H1 (cell line): ENCODE results near the gene ALK. TPM values are rescaled to one million over a fixed set of nuclear protein-coding genes. Genes with fewer than 3 reads are reported as not detected.

Source experiments
- CTCF ChIA-PET: fragments of 300-600 bp; sonication (Branson Sonifier 250); formaldehyde crosslinking; loops from one replicate; lab custom pipeline; 2021; ENCODE audit not compliant: partially characterized antibody; lab: Charles Lee
- POLR2A ChIA-PET: fragments of 300-600 bp; sonication (Branson Sonifier 250); formaldehyde crosslinking; loops from one replicate; lab custom pipeline; 2021; ENCODE audit warnings: inconsistent platforms; ENCODE audit not compliant: partially characterized antibody; lab: Charles Lee
- DNase-seq, 2 experiments: peaks; one replicate each; pipeline versions ENCODE4 v3.0.0 to v3.0.0-alpha.2; 2010 to 2022; ENCODE audit warnings: low spot score in 2 of 2, low read depth in 1 of 2, mixed read lengths in 1 of 2
- FAIRE-seq: peaks from 2 replicates; lab custom pipeline; 2011; peaks lifted over from hg19 to GRCh38; lab: Jason Lieb, UNC
- H2AFZ ChIP-seq: 2 replicates; pipeline ENCODE4 v1.8.1; 2012; ENCODE audit warnings: low read length, inconsistent platforms
- H2AK5ac ChIP-seq: 2 replicates; pipeline ENCODE4 v1.6.1; 2013; ENCODE audit warnings: low read depth, low read length
- H2BK120ac ChIP-seq: replicated peaks from 2 replicates; pipeline ENCODE3; 2013; ENCODE audit warnings: low read depth, low read length, inconsistent platforms
- H2BK12ac ChIP-seq: 2 replicates; pipeline ENCODE4 v1.6.1; 2013; ENCODE audit warnings: low read depth, low read length
- H2BK15ac ChIP-seq: 2 replicates; pipeline ENCODE4 v1.6.1; 2013; ENCODE audit warnings: low read length
- H2BK20ac ChIP-seq: 2 replicates; pipeline ENCODE4 v1.6.1; 2013; ENCODE audit warnings: low read length
- H2BK5ac ChIP-seq: 2 replicates; pipeline ENCODE4 v1.6.1; 2013; ENCODE audit warnings: low read depth, low read length
- H3K14ac ChIP-seq: 2 replicates; pipeline ENCODE4 v1.6.1; 2013; ENCODE audit warnings: inconsistent platforms; ENCODE audit not compliant: insufficient read length
- H3K18ac ChIP-seq: 2 replicates; pipeline ENCODE4 v1.6.1; 2013; ENCODE audit warnings: low read length; ENCODE audit errors: extremely low read depth
- H3K23ac ChIP-seq: 2 replicates; pipeline ENCODE4 v1.6.1; 2013; ENCODE audit warnings: inconsistent platforms; ENCODE audit not compliant: insufficient read length
- H3K23me2 ChIP-seq: 2 replicates; pipeline ENCODE4 v1.6.1; 2013; ENCODE audit warnings: low read depth, low read length
- H3K27ac ChIP-seq: 2 replicates; pipeline ENCODE4 v1.6.1; 2011; ENCODE audit warnings: low read depth, low read length, inconsistent platforms
- H3K27me3 ChIP-seq, 4 experiments: replicated peaks in 1 of 4; 1 replicate in 1 of 4; 2 replicates in 3 of 4; pipeline versions ENCODE4 v1.6.1 to v1.8.1; 2011 to 2013; ENCODE audit warnings: low read length in 3 of 4, mild to moderate bottlenecking in 3 of 4, inconsistent platforms in 2 of 4, mixed read lengths in 2 of 4, moderate library complexity in 1 of 4; ENCODE audit not compliant: control insufficient read depth in 3 of 4, insufficient read depth in 3 of 4; ENCODE audit errors: extremely low read depth in 1 of 4
- H3K36me3 ChIP-seq, 4 experiments: 2 replicates each; pipeline versions ENCODE4 v1.6.1 to v1.8.1; 2011 to 2013; ENCODE audit warnings: mild to moderate bottlenecking in 4 of 4, low read length in 3 of 4, moderate library complexity in 2 of 4, control low read depth in 1 of 4, inconsistent platforms in 1 of 4; ENCODE audit not compliant: insufficient read depth in 4 of 4, control insufficient read depth in 2 of 4
- H3K4ac ChIP-seq: replicated peaks from 2 replicates; pipeline ENCODE3; 2013; ENCODE audit warnings: low read length, low read depth, mixed read lengths, inconsistent platforms; ENCODE audit not compliant: insufficient read length
- H3K4me1 ChIP-seq, 4 experiments: replicated peaks in 1 of 4; 1 replicate in 1 of 4; 2 replicates in 3 of 4; pipeline versions ENCODE4 v1.6.1 to v1.8.1; 2011 to 2013; ENCODE audit warnings: low read length in 3 of 4, inconsistent platforms in 2 of 4, mixed read lengths in 1 of 4; ENCODE audit not compliant: insufficient read depth in 4 of 4, control insufficient read depth in 3 of 4
- H3K4me2 ChIP-seq, 2 experiments: 2 replicates each; pipeline versions ENCODE4 v1.6.1 to v1.8.1; 2011 to 2013; ENCODE audit warnings: low read depth in 2 of 2, low read length in 2 of 2, control low read depth in 1 of 2, inconsistent platforms in 1 of 2, mild to moderate bottlenecking in 1 of 2; ENCODE audit not compliant: insufficient read depth in 1 of 2
- H3K4me3 ChIP-seq, 4 experiments: fragments of 200-600, 300-600 bp in 1 of 4; sonication (generic), shearing (Covaris generic), sonication (Bioruptor Twin) in 1 of 4; 2 replicates each; pipeline versions ENCODE4 v1.5.1 to v1.8.1; 2011 to 2016; ENCODE audit warnings: low read length in 4 of 4, low read depth in 3 of 4, control low read depth in 2 of 4, inconsistent platforms in 2 of 4, mild to moderate bottlenecking in 2 of 4, mixed read lengths in 1 of 4, moderate library complexity in 1 of 4; ENCODE audit not compliant: insufficient read depth in 2 of 4; ENCODE audit errors: extremely low read depth in 1 of 4
- H3K56ac ChIP-seq: replicated peaks from 2 replicates; pipeline ENCODE3; 2013; ENCODE audit warnings: low read depth, mild to moderate bottlenecking, mixed read lengths, low read length, inconsistent platforms; ENCODE audit not compliant: insufficient read length
- H3K79me1 ChIP-seq: 2 replicates; pipeline ENCODE4 v1.6.1; 2013; ENCODE audit warnings: low read depth, low read length, control low read depth
- H3K79me2 ChIP-seq, 2 experiments: 2 replicates each; pipeline versions ENCODE4 v1.6.1 to v1.8.1; 2012 to 2013; ENCODE audit warnings: low read length in 2 of 2, mild to moderate bottlenecking in 2 of 2, inconsistent platforms in 1 of 2; ENCODE audit not compliant: insufficient read depth in 2 of 2, control insufficient read depth in 1 of 2
- H3K9ac ChIP-seq, 4 experiments: replicated peaks in 1 of 4; 1 replicate in 1 of 4; 2 replicates in 3 of 4; pipeline versions ENCODE4 v1.6.1 to v1.8.1; 2011 to 2013; ENCODE audit warnings: low read depth in 3 of 4, low read length in 3 of 4, control low read depth in 2 of 4, mild to moderate bottlenecking in 2 of 4, moderate library complexity in 2 of 4, inconsistent platforms in 1 of 4; ENCODE audit errors: extremely low read depth in 1 of 4
- H3K9me3 ChIP-seq, 2 experiments: 2 replicates each; pipeline versions ENCODE4 v1.6.1 to v1.8.1; 2012 to 2013; ENCODE audit warnings: mild to moderate bottlenecking in 2 of 2, moderate library complexity in 2 of 2, control low read depth in 1 of 2, inconsistent platforms in 1 of 2, low read depth in 1 of 2, low read length in 1 of 2, mixed read lengths in 1 of 2; ENCODE audit not compliant: insufficient read depth in 2 of 2
- H4K20me1 ChIP-seq, 2 experiments: replicated peaks in 1 of 2; 2 replicates each; pipeline versions ENCODE3 to v1.8.1; 2011 to 2013; ENCODE audit warnings: inconsistent platforms in 2 of 2, low read length in 2 of 2, mild to moderate bottlenecking in 1 of 2; ENCODE audit not compliant: insufficient read depth in 2 of 2, control insufficient read depth in 1 of 2
- H4K5ac ChIP-seq: 2 replicates; pipeline ENCODE4 v1.6.1; 2013; ENCODE audit warnings: low read length, low read depth, mixed read lengths, inconsistent platforms; ENCODE audit not compliant: insufficient read length
- H4K8ac ChIP-seq: 2 replicates; pipeline ENCODE4 v1.8.0; 2013; ENCODE audit warnings: mild to moderate bottlenecking, moderate library complexity, low read length, inconsistent platforms; ENCODE audit not compliant: insufficient read depth; ENCODE audit errors: extremely low read depth
- H4K91ac ChIP-seq: replicated peaks from 2 replicates; pipeline ENCODE3; 2013; ENCODE audit warnings: low read length, mixed read lengths, inconsistent platforms; ENCODE audit not compliant: insufficient read length
- CBX5 ChIP-seq: fragments of 300-800, 300-1000 bp; sonication (generic); IDR thresholded peaks from 2 replicates; pipeline ENCODE4 v1.7.1; 2016; ENCODE audit warnings: antibody characterized with exemption, low read length, low read depth
- HDAC2 ChIP-seq, 2 experiments: fragments of 300-600 bp in 1 of 2; sonication (generic) in 1 of 2; IDR thresholded peaks; 2 replicates each; pipeline ENCODE4 v1.6.1; 2011 to 2012; ENCODE audit warnings: low read depth in 2 of 2, low read length in 2 of 2, mild to moderate bottlenecking in 2 of 2, moderate library complexity in 2 of 2, borderline replicate concordance in 1 of 2, inconsistent platforms in 1 of 2
- RFX5 ChIP-seq: IDR thresholded peaks from 2 replicates; pipeline ENCODE4 v1.6.1; 2011; ENCODE audit warnings: low read depth, low read length, improper control_type of control experiment, borderline replicate concordance
- WGBS, 2 experiments: shearing (Covaris generic) in 1 of 2; methylation state at CpG; one replicate each; pipeline versions ENCODE4 v1.1.6 to v1.1.7; 2013 to 2015; ENCODE audit warnings: low lambda C conversion rate in 2 of 2, mixed read lengths in 2 of 2, inconsistent platforms in 1 of 2, low coverage in 1 of 2, missing lambda C conversion rate in 1 of 2; ENCODE audit not compliant: insufficient replicate concordance in 2 of 2, insufficient coverage in 1 of 2, insufficient read length in 1 of 2; ENCODE audit errors: extremely low coverage in 1 of 2, missing lambda C conversion rate in 1 of 2; 5-methylcytosine and 5-hydroxymethylcytosine counted together
- polyA plus RNA-seq, 7 experiments: library from polyadenylated mRNA; depleted of rRNA in 3 of 7; stranded (reverse) in 5 of 7; unstranded in 2 of 7; fragments of >200 nt in 5 of 7; fragments of 200-250 nt in 2 of 7; gene quantifications; 1 replicate in 5 of 7; 2 replicates in 1 of 7; 4 replicates in 1 of 7; pipeline versions ENCODE4 v1.2.1 to v1.2.3, GENCODE V29; 2011 to 2013; ENCODE audit warnings: missing spikeins in 2 of 7, mixed read lengths in 2 of 7
- total RNA-seq: library from RNA; stranded (reverse); fragmentation: NEBNext Ultra II Directional; extraction: Animal tissue kit (Norgen Biotek cat#: 25700); gene quantifications from 2 replicates; pipeline ENCODE4 v1.2.1, GENCODE V29; 2021

The ALK gene
- total and polyA plus RNA-seq, 2 of the 8 experiments (the other 6 are each of a cell fraction or from before 2014, with no cell fraction given) = 0.02 to 0.09 TPM

- H3K4ac ChIP-seq = no peak overlapping the region
- H2BK120ac ChIP-seq = no peak overlapping the region
- H2AFZ ChIP-seq = no peak overlapping the region
- peaks cover 0 to 2% of the 10 kb centered on the region in 2 experiments for H4K20me1 ChIP-seq
- H3K27ac ChIP-seq = no peak overlapping the region
- no peak overlapping the region for H2AK5ac ChIP-seq
- no peak overlapping the region for H2BK20ac ChIP-seq
- no peak overlapping the region for H3K14ac ChIP-seq
- H3K36me3 ChIP-seq = no peaks in the 10 kb centered on the region
- no peaks in the 10 kb centered on the region for H3K79me2 ChIP-seq
- H3K9me3 ChIP-seq = no peaks in the 10 kb centered on the region
- no peak overlapping the region for H2BK15ac ChIP-seq
- no peak overlapping the region for H3K18ac ChIP-seq
- no peak overlapping the region for H3K4me2 ChIP-seq
- POLR2A ChIA-PET = no interaction called here
- DNase-seq (no peak), FAIRE-seq (no peak)
- CTCF ChIA-PET = interaction anchor here (0.7 to 1.1 kb wide), 2 partner anchors 14 to 22 kb away, joined by 3 to 5 read pairs; no protein-coding TSS in a partner anchor
- H3K4me1 ChIP-seq = no peaks in the 10 kb centered on the region
- H4K91ac ChIP-seq = no peak overlapping the region
- no peak overlapping the region for H3K56ac ChIP-seq
- H3K4me3 ChIP-seq = no peak overlapping the region
- H3K23ac ChIP-seq = no peak overlapping the region
- no peaks in the 10 kb centered on the region for H3K27me3 ChIP-seq
- H2BK12ac ChIP-seq = no peak overlapping the region
- H3K9ac ChIP-seq = no peak overlapping the region
- H3K79me1 ChIP-seq = no peaks in the 10 kb centered on the region
- 93% methylated on average over 6 of the region's 6 CpGs; no CpG with 5 or more reads in 1 of the 2 experiments for WGBS, 2 experiments
- no peaks in the 10 kb centered on the region for H3K23me2 ChIP-seq
- no peak overlapping the region for H4K8ac ChIP-seq
- H2BK5ac ChIP-seq = no peak overlapping the region
- no peak overlapping the region for H4K5ac ChIP-seq
- TF ChIP-seq CBX5 (no peak), HDAC2 (IDR thresholded peaks at IDR 0.05; ENCODE audit: borderline replicate concordance in 1 of 2, low read depth in 2 of 2, low read length in 2 of 2) (no peak), RFX5 (no peak)
Observed at GRCh38 chr2:29260142-29260772, 661.1 kb downstream of the ALK start.
